ENCODE results near the gene NACA2.
"Not testable (repeated sequence)": the region's sequence is repeated elsewhere in the genome, so short reads cannot be mapped to it uniquely, and the experiment has no call there.

NACA2 gene

DNA sequence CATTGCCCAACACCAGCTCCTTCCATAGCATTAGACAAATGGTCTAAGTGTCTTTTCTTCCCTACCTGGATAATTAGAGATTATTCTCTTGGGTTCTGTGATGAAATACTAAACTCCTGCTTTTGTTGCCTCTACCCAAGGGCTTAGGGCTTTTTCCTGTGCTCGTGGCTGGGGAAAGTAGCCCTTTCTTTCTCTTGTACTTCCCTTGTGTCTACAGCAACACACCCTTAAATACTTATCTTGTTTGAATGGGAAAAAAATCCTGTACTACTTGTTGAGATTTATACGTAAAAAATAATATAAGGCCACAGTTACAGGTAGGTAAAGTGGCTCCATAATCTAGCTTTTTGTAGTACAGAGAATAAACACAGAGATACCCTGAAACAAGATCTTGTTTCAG, 7.0 kb upstream of the NACA2 start:
- no peak for DNase-seq

DNA sequence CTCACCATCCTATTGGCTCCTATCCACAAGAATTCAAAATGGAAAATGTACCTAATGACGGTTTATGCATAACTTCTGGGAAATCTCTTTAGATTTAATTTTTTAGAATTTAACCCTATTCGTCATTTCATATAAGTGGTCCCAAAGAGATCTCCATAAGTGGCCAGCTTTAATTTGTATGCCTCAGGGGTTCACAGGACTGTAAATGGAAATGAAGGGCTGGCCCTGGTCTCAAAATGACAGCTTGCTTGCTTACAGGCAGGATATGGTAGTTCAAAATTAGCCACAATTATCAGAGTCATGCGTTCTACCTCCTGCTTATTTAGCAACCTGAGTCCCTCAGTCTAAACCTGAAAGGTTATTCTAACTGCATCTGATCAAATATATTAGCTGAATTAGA, 6.6 kb upstream of the NACA2 start:
- peak in 1 of 14 donors; percentile 54 for DNase-seq

DNA sequence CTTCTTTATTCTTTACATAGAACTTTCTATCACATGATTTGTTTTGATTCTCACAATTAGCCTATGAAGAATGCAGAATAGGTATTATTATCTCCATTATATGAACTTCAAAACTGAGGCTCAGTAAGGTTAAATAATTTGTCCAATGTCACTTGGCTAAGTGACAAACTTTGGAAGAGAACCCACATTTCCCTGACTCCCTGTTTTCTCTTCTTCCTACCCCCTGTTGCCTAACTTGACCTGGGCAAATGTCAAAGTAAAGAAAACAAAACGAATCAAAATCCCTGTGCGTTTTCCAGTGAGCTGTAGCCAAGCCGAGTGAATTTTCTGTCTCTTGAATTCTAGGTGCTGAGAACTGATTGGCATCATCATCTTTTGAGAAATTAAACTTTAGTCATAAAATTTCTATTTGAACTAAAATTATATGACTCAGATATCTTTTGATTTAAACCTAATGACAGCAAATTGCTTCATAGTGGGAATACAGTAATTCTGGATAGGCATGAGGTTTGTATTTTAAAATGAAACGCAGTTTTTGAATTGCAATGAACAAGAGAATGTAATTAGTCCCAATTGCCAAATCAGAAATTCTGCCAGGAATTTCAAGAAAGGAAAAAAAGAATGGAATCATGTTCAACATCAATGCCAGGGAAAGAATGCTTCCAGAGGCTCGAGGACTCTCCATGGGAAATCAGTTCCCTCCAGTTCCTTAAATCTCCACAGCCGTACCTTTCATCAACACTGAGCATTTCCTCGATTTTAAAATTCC, 4.6 kb upstream of the NACA2 start:
- no peak for DNase-seq

DNA sequence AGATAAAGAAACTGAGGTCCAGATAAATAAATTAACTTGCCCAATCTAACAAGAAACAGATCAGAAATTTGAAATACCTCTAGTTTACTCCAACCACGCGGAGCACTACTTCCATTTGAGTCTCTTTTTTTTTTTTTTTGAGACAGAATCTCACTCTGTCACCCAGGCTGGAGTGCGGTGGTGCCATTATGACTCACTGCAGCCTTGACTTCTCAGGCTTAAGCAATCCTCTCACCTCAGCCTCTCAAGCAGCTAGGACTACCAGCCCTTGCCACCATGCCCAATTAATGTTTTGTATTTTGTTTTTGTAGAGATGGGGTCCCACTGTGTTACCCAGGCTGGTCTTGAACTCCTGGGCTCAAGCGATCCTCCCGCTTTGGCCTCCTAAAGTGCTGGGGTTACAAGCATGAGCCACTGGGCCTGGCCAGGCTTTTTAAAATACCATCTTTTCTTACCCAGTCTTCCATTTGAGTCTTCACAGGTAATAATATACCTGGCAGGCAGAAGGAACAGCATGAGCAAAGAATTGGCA, 3.3 kb upstream of the NACA2 start:
- no peak for DNase-seq

GRCh38 chr17:61593426-61593825, 2.4 kb upstream of the NACA2 start:
- DNase-seq, result no peak

DNA sequence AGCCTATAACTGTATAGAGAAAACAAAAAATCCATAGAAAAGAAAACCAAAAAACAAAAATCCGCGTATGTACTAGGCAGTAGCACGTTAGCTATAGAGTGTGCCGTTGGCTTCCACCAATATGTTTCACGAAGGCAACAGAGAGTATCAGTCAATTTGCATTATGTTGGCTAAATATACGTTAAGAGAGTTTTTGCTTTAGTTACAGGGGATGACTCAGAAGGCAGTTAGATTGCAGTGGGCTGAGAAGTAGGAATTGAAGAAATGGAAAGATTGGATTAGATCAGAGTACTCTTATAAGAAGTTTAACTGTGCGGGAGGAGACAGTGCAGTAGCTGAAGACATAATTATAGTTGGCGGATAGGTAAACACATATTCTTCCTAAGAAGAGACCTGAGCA, 911 bp upstream of the NACA2 start:
- DNase-seq, result no peak

DNA sequence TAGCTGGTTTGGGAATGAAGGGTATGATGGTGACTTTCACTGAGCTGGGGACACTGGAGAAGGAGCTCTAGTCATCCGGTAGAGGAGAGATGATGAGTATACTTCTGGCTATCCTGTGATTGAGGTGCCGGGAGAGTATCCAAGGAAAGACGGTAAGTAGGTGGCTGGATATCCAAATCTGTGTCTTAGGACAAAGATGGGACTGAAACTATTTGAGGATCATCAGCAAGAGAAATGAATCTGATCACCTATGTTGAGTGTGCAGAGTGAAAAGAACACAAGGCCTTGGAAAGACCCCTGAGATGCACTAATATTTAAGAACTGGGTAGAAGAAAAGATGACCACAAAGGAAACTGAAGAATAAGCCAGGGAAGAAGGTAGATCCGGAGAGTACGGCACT, 1.0 kb downstream of the NACA2 start:
- no peak for DNase-seq

- no peak for DNase-seq
Observed at GRCh38 chr17:61587807-61588660, 3.0 kb downstream of the NACA2 start.

DNA sequence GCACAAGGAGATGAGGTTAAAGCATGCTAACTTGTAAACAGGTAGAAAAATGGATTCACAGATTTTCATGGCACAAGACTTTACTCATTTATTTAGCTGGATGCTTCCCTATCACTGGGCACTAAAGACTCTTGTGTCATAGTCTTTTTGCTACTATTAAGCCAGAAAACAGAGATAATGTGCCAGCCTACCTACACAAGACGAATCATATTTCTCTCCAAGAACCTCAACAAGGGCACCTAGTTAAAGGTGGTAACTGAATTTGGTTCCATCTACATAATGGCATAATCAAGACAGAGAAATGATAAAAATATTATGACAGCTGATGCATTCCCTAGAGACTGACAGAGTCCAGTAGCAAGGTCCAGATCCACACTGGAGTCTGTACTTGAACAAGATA, 3.8 kb downstream of the NACA2 start:
- no peak for DNase-seq

- not testable (repeated sequence) for DNase-seq
Observed at GRCh38 chr17:61586622-61587021, 4.4 kb downstream of the NACA2 start.

DNA sequence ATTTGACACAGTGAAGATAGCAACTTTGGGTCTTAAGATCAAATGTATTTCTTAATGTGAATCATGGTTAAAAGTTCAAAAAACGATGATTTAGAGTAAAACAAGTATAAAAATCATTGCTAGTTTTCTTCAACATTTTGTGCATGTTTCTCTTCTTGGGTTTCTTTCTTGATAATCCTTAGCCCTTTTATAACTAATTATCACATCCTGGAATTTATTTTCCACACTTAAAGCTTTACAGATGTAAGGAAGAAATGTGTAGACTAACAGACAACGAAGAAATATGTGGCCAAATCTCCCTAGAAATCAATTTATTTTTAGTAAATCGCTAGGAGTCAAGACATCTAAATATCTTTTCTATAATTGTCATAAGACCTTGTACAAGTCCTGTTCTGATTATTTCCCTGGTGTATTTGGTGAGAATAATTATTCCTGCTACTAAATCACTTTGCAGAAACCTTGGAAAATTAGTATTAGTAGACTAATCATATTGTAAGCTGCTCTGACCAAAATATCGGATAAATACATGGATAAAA, 4.9 kb downstream of the NACA2 start:
- DNase-seq, result no peak

DNA sequence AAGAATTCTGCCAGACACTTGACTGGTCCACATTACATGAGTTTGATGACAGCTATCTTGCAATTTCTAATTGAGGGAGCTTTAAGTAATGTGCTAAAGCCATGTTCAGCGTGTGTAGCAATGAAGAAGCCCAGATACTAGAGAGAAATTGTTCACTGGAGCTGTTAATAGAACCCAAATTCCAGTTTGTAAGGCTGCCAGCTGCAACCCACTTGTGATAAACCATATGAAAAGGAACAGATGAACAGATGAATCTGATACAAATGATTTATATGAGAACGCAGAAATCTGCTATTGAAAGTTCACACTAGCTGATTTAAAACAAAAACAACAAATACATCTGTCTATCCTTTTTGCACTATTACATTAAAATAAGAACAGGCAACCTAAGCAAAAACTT, 6.2 kb downstream of the NACA2 start:
- DNase-seq, result no peak

DNA sequence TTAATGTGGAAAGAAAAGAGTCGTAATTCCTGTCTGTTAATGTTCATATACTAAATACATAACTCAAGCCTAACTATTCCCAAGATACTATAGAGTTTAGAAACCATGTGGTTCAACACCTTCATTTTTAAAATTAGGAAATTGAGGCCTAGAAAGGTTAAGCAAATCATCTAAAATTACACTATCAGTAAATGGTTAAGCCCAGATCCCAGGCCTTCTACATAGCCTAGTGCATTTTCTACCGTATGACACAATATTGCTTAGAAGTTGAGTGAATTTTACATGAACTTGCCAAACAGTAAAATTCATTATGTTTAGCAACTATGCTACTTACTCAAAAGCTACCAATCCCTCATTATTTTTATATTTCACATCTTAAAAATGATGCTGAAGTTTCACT, 6.8 kb downstream of the NACA2 start:
- no peak for DNase-seq

GRCh38 chr17:61583660-61584264, 7.3 kb downstream of the NACA2 start:
- no peak for DNase-seq

DNA sequence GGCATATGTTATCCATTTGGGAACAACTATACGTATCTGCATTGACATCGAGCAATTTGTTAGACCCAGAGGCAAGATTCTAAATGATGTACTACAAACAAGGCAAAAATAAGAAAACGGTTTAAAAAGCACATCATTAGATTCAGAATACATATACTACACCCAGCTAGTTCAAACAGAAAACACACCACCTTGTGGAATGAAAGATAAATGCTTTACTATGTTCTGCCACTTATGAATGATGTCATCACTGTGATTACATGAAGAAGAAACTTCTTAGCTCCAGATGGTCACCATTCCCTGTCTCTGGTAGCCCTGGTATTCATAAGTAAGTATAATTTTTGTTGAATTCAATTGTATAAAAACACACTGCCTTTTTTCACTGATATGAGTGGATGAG, 7.8 kb downstream of the NACA2 start:
- DNase-seq, result no peak

DNA sequence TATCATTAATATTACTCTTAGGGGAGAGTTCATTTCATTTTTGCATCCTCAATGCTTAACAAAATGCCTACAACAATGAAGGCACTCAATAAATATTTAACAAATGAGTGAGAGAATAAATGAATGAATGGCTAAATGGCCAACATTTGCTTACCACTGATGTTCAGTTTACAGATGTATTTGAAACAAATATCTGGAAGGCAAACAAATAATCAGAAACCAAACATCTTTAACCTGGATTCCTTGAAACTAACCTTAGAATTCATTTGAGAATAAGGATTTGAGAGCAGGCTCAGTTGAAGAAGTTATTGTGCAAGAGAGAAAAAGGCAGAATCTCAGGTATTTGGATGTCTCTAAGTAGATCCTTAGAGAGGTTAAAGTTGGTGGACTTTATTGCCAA, 8.4 kb downstream of the NACA2 start:
- no peak for DNase-seq

DNA sequence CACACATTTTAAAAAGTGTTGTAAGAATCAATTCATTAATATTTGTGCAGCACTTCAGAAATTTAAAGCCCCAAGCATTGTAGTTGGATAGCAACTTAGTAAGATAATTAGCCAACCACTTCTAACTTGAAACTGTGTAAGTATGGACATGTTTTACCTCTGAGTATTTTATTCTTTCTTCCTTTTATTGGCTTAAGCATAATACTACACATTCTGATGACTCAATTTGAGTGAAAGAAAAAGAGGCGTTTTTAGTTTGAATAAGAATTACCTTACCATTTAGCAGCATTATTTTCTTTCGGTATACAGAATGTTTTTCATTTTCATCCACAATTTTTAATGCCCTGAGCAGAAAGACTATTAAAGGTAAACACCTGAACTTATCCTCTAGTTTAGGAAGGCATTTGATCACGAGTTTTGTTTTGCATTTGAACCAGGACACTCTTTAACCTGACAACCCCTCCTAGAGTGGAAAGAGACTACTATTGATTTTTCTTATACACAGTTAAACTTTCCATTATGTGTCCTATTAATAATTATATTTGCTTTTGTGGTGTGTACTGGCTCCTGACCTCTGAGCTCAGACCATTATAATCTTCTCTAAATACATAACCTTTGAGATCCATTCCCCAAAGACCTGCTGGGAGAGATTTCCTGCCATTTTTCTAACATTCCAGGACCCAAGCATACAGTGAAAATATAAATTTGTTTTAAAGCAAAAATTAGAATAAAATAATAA, 9.2 kb downstream of the NACA2 start:
- no peak for DNase-seq

- no peak for DNase-seq
Observed at GRCh38 chr17:61580502-61580901, 10.5 kb downstream of the NACA2 start.

DNA sequence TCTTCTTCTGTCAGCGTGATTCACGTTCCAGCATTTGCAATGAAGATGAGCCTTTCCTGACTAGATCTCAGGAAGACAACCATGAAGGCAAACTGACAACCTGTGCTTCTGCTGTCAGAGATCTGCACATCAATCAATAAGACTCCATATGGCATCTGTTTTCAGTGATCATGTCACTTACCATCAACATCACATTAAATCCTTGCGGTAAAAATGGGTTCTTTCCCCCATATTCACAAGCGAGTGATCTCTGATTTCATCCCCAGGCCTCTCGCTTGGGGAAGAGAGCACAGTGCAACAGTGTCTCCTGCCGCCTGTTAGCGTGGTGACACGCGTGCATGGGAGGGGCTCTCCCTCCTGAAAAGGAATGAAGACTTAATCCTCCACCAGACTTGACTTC, 11.1 kb downstream of the NACA2 start:
- DNase-seq, result no peak

GRCh38 chr17:61579347-61579746, 11.7 kb downstream of the NACA2 start:
- DNase-seq, result no peak

DNA sequence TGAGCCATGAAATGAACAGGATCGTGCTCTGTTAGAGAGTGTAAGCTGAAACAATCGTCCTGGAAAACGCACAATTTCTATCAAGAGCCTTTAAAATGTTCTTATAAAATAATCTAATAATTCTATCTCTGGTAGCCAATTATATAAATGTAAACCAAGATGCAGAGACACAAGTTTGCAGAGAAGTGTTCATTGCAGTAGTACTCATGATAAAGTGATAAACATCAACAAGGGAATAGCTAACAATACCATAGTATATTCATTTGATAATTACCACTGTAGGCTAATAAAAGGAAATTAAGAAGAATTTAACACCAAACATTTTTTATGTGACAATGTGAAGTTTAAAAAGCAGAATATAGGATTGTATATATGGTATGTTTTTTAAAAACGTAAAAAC, 12.4 kb downstream of the NACA2 start:
- no peak for DNase-seq

GRCh38 chr17:61575983-61576382, 15.0 kb downstream of the NACA2 start:
- no peak for DNase-seq

Data from C1 segment of cervical spinal cord (tissue), 14 donors.